Measurements from ENCODE around the gene ZC3H12C.

ZC3H12C gene

GRCh38 chr11:110092111-110092514 is 1.1 kb upstream of the ZC3H12C start:
- DNase-seq (ENCODE audit: low read depth), result no peak
- no peak for TF ChIP-seq CTCF (IDR thresholded peaks at IDR 0.05; ENCODE audit: insufficient read depth, low read depth, low read length, missing control alignments)
- H3K4me3 ChIP-seq (ENCODE audit: low read depth, low read length), result peak overlapping the region; percentile 75

DNA sequence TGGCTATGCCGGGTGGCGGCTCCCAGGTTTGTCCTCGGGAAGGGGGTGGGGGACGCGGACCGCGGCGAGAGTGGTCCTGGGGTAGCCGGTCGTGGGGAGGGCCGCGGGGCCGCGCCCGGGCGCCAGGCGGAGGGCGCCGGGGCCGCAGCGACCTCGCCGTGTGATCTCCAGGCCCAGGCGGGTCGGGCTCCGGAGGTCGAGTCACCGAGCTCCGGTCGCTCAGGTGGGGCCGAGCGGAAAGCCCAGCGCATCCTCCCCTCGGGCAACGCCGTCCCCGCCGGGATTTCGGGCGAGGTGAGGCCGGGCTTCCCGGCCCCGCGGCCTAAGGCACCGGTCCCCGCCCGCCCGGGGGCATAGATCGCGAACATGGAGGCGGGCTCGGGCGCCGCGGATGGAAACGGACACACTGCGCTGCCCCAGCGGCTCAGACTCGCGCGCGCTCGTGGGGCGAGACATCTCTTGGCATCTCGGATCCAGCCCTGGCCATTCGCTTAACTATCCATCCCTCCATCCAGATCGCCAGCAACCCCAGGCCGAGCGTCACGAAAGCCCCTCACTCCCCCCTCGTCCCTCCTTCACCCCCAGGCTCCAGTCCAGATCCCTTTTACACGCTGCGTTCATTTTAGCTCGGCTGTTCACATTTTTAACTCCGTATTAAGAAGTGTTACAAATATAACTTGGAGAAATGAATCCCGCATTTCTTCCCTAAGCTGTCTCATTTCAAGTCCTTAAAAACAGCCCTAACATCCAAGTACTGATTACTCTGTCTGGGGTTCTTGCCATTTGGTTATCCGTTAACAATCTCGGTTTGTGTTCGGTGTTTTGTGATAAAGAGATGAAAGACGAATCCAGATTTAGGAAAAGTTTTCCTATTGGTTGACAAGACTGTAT is 460 bp downstream of the ZC3H12C start:
- peak; percentile 62 for DNase-seq (ENCODE audit: low read depth)
- H3K4me3 ChIP-seq (ENCODE audit: low read depth, low read length), result peak overlapping the region; percentile 75

DNA sequence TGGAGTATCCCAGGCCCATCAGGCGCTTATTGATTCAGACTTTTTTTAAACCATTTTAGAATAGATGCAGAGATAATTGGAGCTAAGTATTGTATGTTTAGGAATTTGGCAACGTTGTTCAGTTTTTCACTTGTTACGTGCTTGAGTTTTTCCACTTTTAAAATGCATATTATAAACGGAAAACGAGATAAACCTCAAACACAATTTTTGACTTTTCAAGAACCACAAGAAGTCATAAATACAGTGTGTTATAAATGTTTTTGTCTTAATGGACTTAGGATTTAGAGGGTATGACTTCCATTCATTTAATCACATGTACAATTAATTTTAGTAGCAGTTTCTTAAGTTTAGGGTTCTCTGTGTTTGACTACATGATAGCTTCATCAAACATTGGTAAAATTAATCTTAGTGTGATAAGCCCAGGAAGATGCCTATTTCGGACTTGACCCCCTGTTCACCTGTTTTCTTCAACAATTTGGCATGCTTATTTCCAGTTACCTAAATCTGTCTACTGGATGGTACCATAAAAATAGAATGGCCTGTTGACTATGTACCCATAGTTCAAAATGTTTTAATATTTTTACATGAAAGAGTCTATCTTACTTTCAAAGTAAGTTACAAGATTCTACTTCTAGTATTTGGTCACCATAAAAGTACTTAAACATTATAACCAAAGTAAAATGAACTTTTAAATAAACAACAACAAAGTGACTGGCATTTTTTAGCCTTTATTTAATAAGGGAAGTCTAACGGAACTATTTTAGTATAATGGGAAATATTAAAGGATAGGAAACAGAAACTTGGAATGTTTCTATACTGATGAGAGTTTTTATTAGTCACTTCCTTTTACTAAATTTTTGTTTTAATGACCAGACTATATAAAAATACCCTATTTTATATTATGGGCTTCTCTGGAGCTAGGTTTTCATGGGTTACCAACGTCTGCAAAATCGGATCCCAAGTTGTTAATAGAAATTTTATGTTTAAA is 1.4 kb downstream of the ZC3H12C start:
- peak overlapping the region; percentile 75 for H3K4me3 ChIP-seq (ENCODE audit: low read depth, low read length)
- no peak for TF ChIP-seq CTCF (IDR thresholded peaks at IDR 0.05; ENCODE audit: insufficient read depth, low read depth, low read length, missing control alignments)
- DNase-seq (ENCODE audit: low read depth), result no peak

More for the DNA sequence above, 460 bp downstream of the ZC3H12C start:
- TF ChIP-seq CTCF (IDR thresholded peaks at IDR 0.05; ENCODE audit: insufficient read depth, low read depth, low read length, missing control alignments), result no peak

DNA sequence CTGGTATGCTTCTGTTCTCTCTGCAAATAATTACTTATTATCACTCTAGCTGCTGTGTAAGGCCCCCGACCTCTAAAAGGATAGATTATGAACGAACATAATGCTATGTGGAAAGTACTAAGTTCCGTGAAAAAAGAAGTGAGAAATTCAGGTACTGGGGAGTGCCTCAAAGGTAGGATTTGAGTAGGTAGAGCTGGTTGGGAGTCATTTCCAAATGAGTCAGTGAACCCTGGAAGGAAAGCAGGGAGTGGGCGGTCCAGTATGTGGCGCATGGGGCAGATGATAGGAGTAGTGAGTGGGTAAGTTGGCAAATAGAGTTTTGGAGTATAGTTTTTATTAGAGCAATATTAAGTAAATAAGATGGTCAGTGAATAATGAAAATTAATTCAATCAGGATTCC is 2.4 kb downstream of the ZC3H12C start:
- H3K4me3 ChIP-seq (ENCODE audit: low read depth, low read length), result peak overlapping the region; percentile 75; the same call in 1 of the 2 replicates
- TF ChIP-seq CTCF (IDR thresholded peaks at IDR 0.05; ENCODE audit: insufficient read depth, low read depth, low read length, missing control alignments), result no peak
- no peak for DNase-seq (ENCODE audit: low read depth)

DNA sequence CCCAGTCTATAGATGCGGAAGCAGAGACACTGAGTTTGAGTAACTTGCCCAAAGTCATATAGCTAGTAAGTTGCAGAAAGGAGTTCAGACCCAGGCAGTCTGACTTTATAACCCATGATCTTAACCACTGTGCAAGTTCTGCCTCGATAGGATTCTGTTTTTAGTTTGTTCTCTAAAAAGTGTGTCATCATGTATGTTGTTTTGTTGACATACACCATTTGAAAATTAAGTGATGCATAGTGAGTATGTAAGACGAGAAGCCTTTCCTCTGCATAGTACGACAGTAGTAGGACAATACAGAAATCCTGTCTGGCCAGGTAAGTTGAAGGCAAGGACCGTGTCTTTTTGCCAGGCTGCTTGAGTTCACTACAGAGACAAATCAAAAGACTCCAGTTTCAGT is 3.3 kb downstream of the ZC3H12C start:
- TF ChIP-seq CTCF (IDR thresholded peaks at IDR 0.05; ENCODE audit: insufficient read depth, low read depth, low read length, missing control alignments), result no peak
- no peak for DNase-seq (ENCODE audit: low read depth)
- no peak overlapping the region for H3K4me3 ChIP-seq (ENCODE audit: low read depth, low read length)

DNA sequence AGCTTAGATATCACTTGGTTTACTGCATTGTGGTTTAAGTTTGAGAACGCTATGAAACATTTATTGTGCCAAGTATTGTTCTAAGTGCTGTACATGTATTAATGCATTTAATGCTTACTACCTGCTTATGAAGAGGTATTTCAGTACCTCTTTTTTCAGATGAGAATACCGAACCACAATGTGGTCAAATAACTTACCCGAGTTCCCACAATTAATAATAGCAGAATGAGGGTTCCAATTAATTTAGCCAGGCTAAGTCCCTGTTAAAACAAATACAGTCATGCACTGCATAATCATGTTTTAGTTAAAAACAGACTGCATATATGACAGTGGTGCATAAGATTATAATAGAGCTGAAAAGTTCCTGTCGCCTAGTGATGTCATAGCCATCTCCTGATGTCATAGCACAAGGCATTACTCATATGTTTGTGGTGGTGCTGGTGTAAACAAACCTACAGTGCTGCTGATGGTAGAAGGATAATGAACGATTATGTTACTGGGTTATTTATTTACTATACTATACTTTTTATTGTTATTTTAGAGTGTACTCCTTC is 4.3 kb downstream of the ZC3H12C start:
- no peak overlapping the region for H3K4me3 ChIP-seq (ENCODE audit: low read depth, low read length)
- no peak for DNase-seq (ENCODE audit: low read depth)
- no peak for TF ChIP-seq CTCF (IDR thresholded peaks at IDR 0.05; ENCODE audit: insufficient read depth, low read depth, low read length, missing control alignments)

Measured in GM12865 (cell line).